Fibroblast of lung (primary cell): ENCODE results near the gene SIGLEC6.

Experiments
- CTCF ChIP-seq, 2 donors: IDR thresholded peaks in 1 of 2; conservative IDR thresholded peaks in 1 of 2; 1 replicate in 1 of 2; 2 replicates in 1 of 2; pipeline ENCODE4 v1.5.1; 2011 to 2012; ENCODE audit warnings: low read length in 2 of 2, control low read depth in 1 of 2, inconsistent platforms in 1 of 2, low read depth in 1 of 2, mild to moderate bottlenecking in 1 of 2
- EZH2 ChIP-seq: IDR thresholded peaks from 2 replicates; pipeline ENCODE4 v1.5.1; 2012; ENCODE audit warnings: low read length, control low read depth, mild to moderate bottlenecking; ENCODE audit errors: missing control alignments

GRCh38 chr19:51576850-51577249, 45.4 kb upstream of the SIGLEC6 start:
- TF ChIP-seq CTCF (conservative IDR thresholded peaks at IDR 0.05 in 1 of 2, IDR thresholded peaks at IDR 0.05 in 1 of 2; ENCODE audit: low read depth in 1 of 2, low read length in 2 of 2) (no peak), EZH2 (no peak)
